Tibial nerve (tissue), 4 donors: ENCODE measurements around the gene ARHGAP20.

Experiments used
- CTCF ChIP-seq, 5 experiments: fragments of 200-600 bp in 3 of 5; fragments of 450-650 bp in 2 of 5; sonication (generic) in 3 of 5; IDR thresholded peaks; one replicate each; pipeline ENCODE4 v1.5.1; 2016 to 2019; ENCODE audit warnings: antibody characterized with exemption in 5 of 5, mild to moderate bottlenecking in 3 of 5, moderate library complexity in 2 of 5
- EP300 ChIP-seq, 2 donors: sonication (generic); formaldehyde crosslinking; IDR thresholded peaks; one replicate each; pipeline ENCODE4 v1.6.1; 2017; ENCODE audit warnings: antibody characterized with exemption in 2 of 2, mild to moderate bottlenecking in 1 of 2

DNA sequence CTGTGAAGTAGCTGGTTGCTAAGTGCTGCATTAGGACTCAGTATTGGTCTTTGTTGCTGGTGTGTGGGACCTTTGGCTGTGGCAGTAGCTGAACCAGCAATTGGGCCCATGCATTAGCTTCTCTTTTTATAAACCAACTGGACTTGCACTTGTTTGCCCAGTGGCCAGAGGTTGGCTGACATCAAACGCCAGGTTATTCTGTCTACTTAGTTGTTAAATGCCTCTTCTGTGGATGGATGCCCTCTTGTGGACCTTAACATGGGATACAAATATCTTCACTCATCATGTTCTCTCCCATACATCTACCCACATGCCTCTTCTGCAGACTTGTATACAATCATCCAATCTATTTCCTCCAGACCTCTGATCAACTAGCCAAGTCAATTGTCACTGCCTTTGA, 26.4 kb upstream of the ARHGAP20 start:
- TF ChIP-seq CTCF (IDR thresholded peaks at IDR 0.05) (no peak), EP300 (IDR thresholded peaks at IDR 0.05) (no peak)
